CD4-positive, alpha-beta T cell treated with Interleukin-1 beta for 1 hour (primary cell): ENCODE results near the gene PRKN.
"Not testable (repeated sequence)": the region's sequence is repeated elsewhere in the genome, so short reads cannot be mapped to it uniquely, and the experiment has no call there.

ENCODE experiments used
- DNase-seq, 2 donors: peaks; one replicate each; pipeline ENCODE4 v3.0.0-alpha.2; 2020 to 2022

Gene PRKN

GRCh38 chr6:161351858-161352257 lies 1375.7 kb downstream of the PRKN start:
- no peak for DNase-seq

- no peak for DNase-seq
Observed at GRCh38 chr6:161349886-161350285, 1377.7 kb downstream of the PRKN start.

GRCh38 chr6:161348628-161348994 lies 1379.0 kb downstream of the PRKN start:
- DNase-seq = no peak

GRCh38 chr6:161347988-161348627 lies 1379.5 kb downstream of the PRKN start:
- no peak for DNase-seq

- no peak for DNase-seq
Observed at GRCh38 chr6:161347125-161347524, 1380.4 kb downstream of the PRKN start.

GRCh38 chr6:161346717-161347116 lies 1380.8 kb downstream of the PRKN start:
- DNase-seq = no peak

GRCh38 chr6:161344626-161345025 lies 1382.9 kb downstream of the PRKN start:
- DNase-seq = no peak

GRCh38 chr6:161342039-161342438 lies 1385.5 kb downstream of the PRKN start:
- no peak for DNase-seq

- DNase-seq = no peak
Observed at GRCh38 chr6:161341638-161342037, 1385.9 kb downstream of the PRKN start.

GRCh38 chr6:161338015-161338414 lies 1389.6 kb downstream of the PRKN start:
- DNase-seq = no peak

GRCh38 chr6:161336479-161336878 lies 1391.1 kb downstream of the PRKN start:
- DNase-seq = no peak

- no peak for DNase-seq
Observed at GRCh38 chr6:161333410-161333809, 1394.2 kb downstream of the PRKN start.

- not testable (repeated sequence) for DNase-seq
Observed at GRCh38 chr6:161331402-161332081, 1396.0 kb downstream of the PRKN start.

GRCh38 chr6:161327360-161327953 lies 1400.1 kb downstream of the PRKN start:
- DNase-seq = no peak

- no peak for DNase-seq
Observed at GRCh38 chr6:161319231-161319630, 1408.3 kb downstream of the PRKN start.

GRCh38 chr6:161318456-161318855 lies 1409.1 kb downstream of the PRKN start:
- DNase-seq = no peak

- DNase-seq = no peak
Observed at GRCh38 chr6:161316531-161316930, 1411.0 kb downstream of the PRKN start.

- not testable (repeated sequence) for DNase-seq
Observed at GRCh38 chr6:161315246-161315917, 1412.2 kb downstream of the PRKN start.

- not testable (repeated sequence) for DNase-seq
Observed at GRCh38 chr6:161314541-161315245, 1412.9 kb downstream of the PRKN start.

- no peak for DNase-seq
Observed at GRCh38 chr6:161313940-161314509, 1413.5 kb downstream of the PRKN start.

- not testable (repeated sequence) for DNase-seq
Observed at GRCh38 chr6:161313475-161313874, 1414.1 kb downstream of the PRKN start.

- DNase-seq = not testable (repeated sequence)
Observed at GRCh38 chr6:161309774-161310173, 1417.8 kb downstream of the PRKN start.
